B cell (primary cell): ENCODE data around the gene HOXA5. TPM values are rescaled to one million over a fixed set of nuclear protein-coding genes. Genes with fewer than 3 reads are reported as not detected.
A peak's percentile ranks its signal among the peaks of the same experiment; 100 is the strongest.

Source experiments
- ATAC-seq: fragments of 200-7000 bp; cut with Tn5 transposase; one replicate; pipeline ENCODE4 v1.10.0; 2021; ENCODE audit warnings: low read depth, mild to moderate bottlenecking, moderate number of reproducible peaks, moderate library complexity
- CTCF ChIA-PET: fragments of 350-600 bp; sonication (Branson Sonifier 250); formaldehyde crosslinking; loops from one replicate; lab custom pipeline; 2021; ENCODE audit warnings: antibody characterized with exemption, inconsistent platforms; lab: Charles Lee
- POLR2A ChIA-PET: fragments of 350-600 bp; sonication (Branson Sonifier 250); formaldehyde crosslinking; loops from one replicate; lab custom pipeline; 2021; ENCODE audit warnings: antibody characterized with exemption; lab: Charles Lee
- DNase-seq: peaks from one replicate; pipeline ENCODE4 v3.0.0; 2013
- H2AFZ ChIP-seq: 2 replicates; pipeline ENCODE4 v1.6.1; 2012; ENCODE audit warnings: mild to moderate bottlenecking, low read depth, low read length; ENCODE audit not compliant: insufficient read depth, poor library complexity, severe bottlenecking
- H3K27ac ChIP-seq, 2 donors: 1 replicate in 1 of 2; 2 replicates in 1 of 2; pipeline ENCODE4 v1.5.1; 2012 to 2013; ENCODE audit warnings: low read length in 2 of 2, mild to moderate bottlenecking in 2 of 2, moderate library complexity in 1 of 2
- H3K27me3 ChIP-seq, 4 experiments: fragments of 200-600 bp in 1 of 4; sonication (generic) in 1 of 4; replicated peaks in 1 of 4; 1 replicate in 2 of 4; 2 replicates in 2 of 4; pipeline versions ENCODE4 v1.6.1 to v1.7.0; 2013 to 2016; ENCODE audit warnings: low read length in 3 of 4, mild to moderate bottlenecking in 2 of 4, mixed read lengths in 1 of 4, moderate library complexity in 1 of 4; ENCODE audit not compliant: insufficient read depth in 4 of 4, control insufficient read depth in 3 of 4; ENCODE audit errors: control extremely low read depth in 1 of 4
- H3K36me3 ChIP-seq, 2 experiments: replicated peaks in 1 of 2; 1 replicate in 1 of 2; 2 replicates in 1 of 2; pipeline versions ENCODE4 v1.6.1 to v1.7.1; 2013; ENCODE audit warnings: low read length in 1 of 2; ENCODE audit not compliant: insufficient read depth in 2 of 2, control insufficient read depth in 1 of 2; ENCODE audit errors: control extremely low read depth in 1 of 2, extremely low read depth in 1 of 2
- H3K4me1 ChIP-seq, 2 donors: fragments of 200-600 bp in 1 of 2; sonication (generic) in 1 of 2; 1 replicate in 1 of 2; 2 replicates in 1 of 2; pipeline versions ENCODE4 v1.5.1 to v1.6.1; 2013 to 2017; ENCODE audit warnings: low read length in 2 of 2; ENCODE audit not compliant: control insufficient read depth in 2 of 2, insufficient read depth in 2 of 2
- H3K4me2 ChIP-seq: replicated peaks from 2 replicates; pipeline ENCODE3; 2012; ENCODE audit warnings: mild to moderate bottlenecking, low read depth, low read length; ENCODE audit not compliant: poor library complexity, severe bottlenecking
- H3K4me3 ChIP-seq, 5 experiments: fragments of 200-600 bp in 1 of 5; sonication (generic) in 1 of 5; 1 replicate in 3 of 5; 2 replicates in 2 of 5; pipeline versions ENCODE4 v1.5.1 to v1.7.0; 2011 to 2016; ENCODE audit warnings: low read length in 4 of 5, mild to moderate bottlenecking in 4 of 5, low read depth in 2 of 5, control low read depth in 1 of 5, moderate library complexity in 1 of 5; ENCODE audit not compliant: insufficient read depth in 1 of 5; ENCODE audit errors: control extremely low read depth in 1 of 5, extremely low read depth in 1 of 5
- H3K79me2 ChIP-seq: fragments of 200-600 bp; sonication (generic); one replicate; pipeline ENCODE4 v1.6.0; 2016; ENCODE audit warnings: low read length; ENCODE audit not compliant: control insufficient read depth, insufficient read depth
- H3K9ac ChIP-seq: fragments of 200-600 bp; sonication (generic); 2 replicates; pipeline ENCODE4 v1.6.1; 2017; ENCODE audit warnings: mild to moderate bottlenecking, low read length, moderate library complexity
- H3K9me3 ChIP-seq, 3 donors: one replicate each; pipeline versions ENCODE4 v1.6.1 to v1.7.1; 2013; ENCODE audit warnings: low read length in 2 of 3; ENCODE audit not compliant: control insufficient read depth in 2 of 3, insufficient read depth in 1 of 3; ENCODE audit errors: control extremely low read depth in 1 of 3
- H4K20me1 ChIP-seq: 2 replicates; pipeline ENCODE4 v1.6.0; 2012; ENCODE audit warnings: mild to moderate bottlenecking, low read length; ENCODE audit not compliant: insufficient read depth, control insufficient read depth, poor library complexity, severe bottlenecking
- H3K27ac Mint-ChIP-seq: one replicate; pipeline ENCODE4 v1.8.0; 2021; ENCODE audit warnings: mixed read lengths
- H3K27me3 Mint-ChIP-seq: one replicate; pipeline ENCODE4 v1.8.0; 2021; ENCODE audit warnings: mixed read lengths
- H3K4me1 Mint-ChIP-seq: one replicate; pipeline ENCODE4 v1.8.0; 2021; ENCODE audit warnings: mixed read lengths
- H3K4me3 Mint-ChIP-seq: one replicate; pipeline ENCODE4 v1.8.0; 2021; ENCODE audit warnings: mixed read lengths
- H3K9me3 Mint-ChIP-seq: one replicate; pipeline ENCODE4 v1.8.0; 2022; ENCODE audit warnings: mixed read lengths; ENCODE audit not compliant: insufficient read depth
- EZH2 ChIP-seq: IDR thresholded peaks from 2 replicates; pipeline ENCODE4 v1.6.1; 2012; ENCODE audit warnings: borderline replicate concordance, low read depth, mild to moderate bottlenecking, moderate library complexity, low read length; ENCODE audit not compliant: insufficient read depth, poor library complexity, severe bottlenecking
- WGBS: methylation state at CpG from one replicate; pipeline ENCODE4 v1.1.5; 2013; ENCODE audit warnings: missing lambda C conversion rate; ENCODE audit not compliant: insufficient coverage; 5-methylcytosine and 5-hydroxymethylcytosine counted together
- intact Hi-C: fragments of 100-400 bp; cut with micrococcal nuclease; formaldehyde crosslinking; loops from one replicate; pipeline ENCODE4 v1.10.0; 2022
- polyA plus RNA-seq: library from polyadenylated mRNA; depleted of rRNA; stranded (reverse); fragments of >200 nt; gene quantifications from 2 replicates; pipeline ENCODE4 v1.2.3, GENCODE V29; 2012
- total RNA-seq, 2 donors: library from RNA; stranded (reverse); fragments of 120-200 nt in 1 of 2; gene quantifications; 1 replicate in 1 of 2; 2 replicates in 1 of 2; pipeline versions ENCODE4 v1.2.3 to v1.2.4, GENCODE V29; 2013 to 2022
- TF ChIP-seq, protein P1 (sequence below): fragments of 200-600 bp; IDR thresholded peaks from one replicate; pipeline ENCODE4 v1.8.0; 2022; ENCODE audit warnings: antibody characterized with exemption, mild to moderate bottlenecking

HOXA5 gene
- total and polyA plus RNA-seq, 2 donors (not counting 1 experiment from before 2014, with no cell fraction given): not detected

GRCh38 chr7:27172823-27173510 lies 29.5 kb upstream of the HOXA5 start:
- WGBS: 3% methylated on average over 56 of the region's 58 CpGs
- Histone ChIP-seq H3K4me3 (peak overlapping the region in 3 of 5 experiments; percentile 36 to 55 (median 51)), H3K36me3 (no peaks in the 10 kb centered on the region), H2AFZ (peak overlapping the region; percentile 64), H3K79me2 (no peaks in the 10 kb centered on the region), H3K9ac (peak overlapping the region; percentile 61), H3K27me3 (peaks cover 0 to 96% (median 81%) of the 10 kb centered on the region in 4 experiments), H4K20me1 (peaks cover 8% of the 10 kb centered on the region), H3K4me1 (peaks cover 38 to 63% of the 10 kb centered on the region in 2 donors), H3K9me3 (peaks cover 0 to 64% (median 15%) of the 10 kb centered on the region in 3 donors), H3K4me2 (peak overlapping the region; percentile 93), H3K27ac (no peak overlapping the region)
- POLR2A ChIA-PET: interaction anchor here (0.8 kb wide), 1 partner anchor 22 kb away, joined by 3 read pairs; no protein-coding TSS in a partner anchor
- Mint-ChIP-seq H3K4me1 (peaks cover 19% of the 10 kb centered on the region), H3K9me3 (no peaks in the 10 kb centered on the region), H3K4me3 (peak overlapping the region; percentile 54), H3K27me3 (peaks cover 55% of the 10 kb centered on the region), H3K27ac (no peak overlapping the region)
- DNase-seq (no peak), ATAC-seq (no peak)
- intact Hi-C loops: loop anchor here (1.0 kb wide), 1 partner anchor 11 kb away; no protein-coding TSS in a partner anchor
- CTCF ChIA-PET: interaction anchor here (0.7 to 2.8 kb wide), 8 partner anchors 9 to 1306 kb away, joined by 3 to 10 read pairs (median 4); no protein-coding TSS in a partner anchor
- no peak for TF ChIP-seq EZH2
- TF ChIP-seq, protein P1, sequence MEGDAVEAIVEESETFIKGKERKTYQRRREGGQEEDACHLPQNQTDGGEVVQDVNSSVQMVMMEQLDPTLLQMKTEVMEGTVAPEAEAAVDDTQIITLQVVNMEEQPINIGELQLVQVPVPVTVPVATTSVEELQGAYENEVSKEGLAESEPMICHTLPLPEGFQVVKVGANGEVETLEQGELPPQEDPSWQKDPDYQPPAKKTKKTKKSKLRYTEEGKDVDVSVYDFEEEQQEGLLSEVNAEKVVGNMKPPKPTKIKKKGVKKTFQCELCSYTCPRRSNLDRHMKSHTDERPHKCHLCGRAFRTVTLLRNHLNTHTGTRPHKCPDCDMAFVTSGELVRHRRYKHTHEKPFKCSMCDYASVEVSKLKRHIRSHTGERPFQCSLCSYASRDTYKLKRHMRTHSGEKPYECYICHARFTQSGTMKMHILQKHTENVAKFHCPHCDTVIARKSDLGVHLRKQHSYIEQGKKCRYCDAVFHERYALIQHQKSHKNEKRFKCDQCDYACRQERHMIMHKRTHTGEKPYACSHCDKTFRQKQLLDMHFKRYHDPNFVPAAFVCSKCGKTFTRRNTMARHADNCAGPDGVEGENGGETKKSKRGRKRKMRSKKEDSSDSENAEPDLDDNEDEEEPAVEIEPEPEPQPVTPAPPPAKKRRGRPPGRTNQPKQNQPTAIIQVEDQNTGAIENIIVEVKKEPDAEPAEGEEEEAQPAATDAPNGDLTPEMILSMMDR: no peak

- peak overlapping the region; percentile 23 for H3K27ac Mint-ChIP-seq
- peaks cover 8% of the 10 kb centered on the region for H4K20me1 ChIP-seq
- POLR2A ChIA-PET: no interaction called here
- WGBS: 9% methylated on average over 10 of the region's 10 CpGs
- no peaks in the 10 kb centered on the region for H3K9me3 Mint-ChIP-seq
- H3K4me2 ChIP-seq: no peak overlapping the region
- TF ChIP-seq EZH2: no peak
- TF ChIP-seq, protein P1: no peak
- no peak overlapping the region for H2AFZ ChIP-seq
- peaks cover 0 to 96% (median 80%) of the 10 kb centered on the region in 4 experiments for H3K27me3 ChIP-seq
- H3K27me3 Mint-ChIP-seq: peaks cover 56% of the 10 kb centered on the region
- intact Hi-C loops: no loop called here
- no peak overlapping the region for H3K4me3 ChIP-seq
- H3K4me3 Mint-ChIP-seq: peak overlapping the region; percentile 44
- H3K9ac ChIP-seq: no peak overlapping the region
- DNase-seq: peak; percentile 48
- CTCF ChIA-PET: interaction anchor here (0.9 to 2.8 kb wide), 6 partner anchors 10 to 1306 kb away, joined by 3 to 10 read pairs (median 4); no protein-coding TSS in a partner anchor
- H3K27ac ChIP-seq: no peak overlapping the region
- peaks cover 19% of the 10 kb centered on the region for H3K4me1 Mint-ChIP-seq
- H3K36me3 ChIP-seq: no peaks in the 10 kb centered on the region
- peaks cover 38 to 63% of the 10 kb centered on the region in 2 donors for H3K4me1 ChIP-seq
- no peak for ATAC-seq
- peaks cover 0 to 68% (median 16%) of the 10 kb centered on the region in 3 donors for H3K9me3 ChIP-seq
- no peaks in the 10 kb centered on the region for H3K79me2 ChIP-seq
Measured at GRCh38 chr7:27172315-27172774, 28.9 kb upstream of the HOXA5 start.
